NB4 (cell line): ENCODE results near the gene PCSK1.

Source experiments
- DNase-seq: peaks from one replicate; pipeline ENCODE4 v3.0.0; 2010; ENCODE audit warnings: low read depth
- H3K4me3 ChIP-seq: one replicate; pipeline ENCODE4 v1.5.1; 2011; ENCODE audit warnings: mild to moderate bottlenecking, low read depth, low read length, moderate library complexity
- CTCF ChIP-seq: IDR thresholded peaks from one replicate; pipeline ENCODE4 v1.5.1; 2012; ENCODE audit warnings: low read depth, low read length
- MAX ChIP-seq: IDR thresholded peaks from 2 replicates; pipeline ENCODE4 v1.6.1; 2011; ENCODE audit warnings: low read depth, low read length
- MYC ChIP-seq: IDR thresholded peaks from 2 replicates; pipeline ENCODE4 v1.6.1; 2011; ENCODE audit warnings: low read depth, low read length
- POLR2A ChIP-seq: IDR thresholded peaks from 2 replicates; pipeline ENCODE4 v1.6.1; 2011; ENCODE audit warnings: mild to moderate bottlenecking; ENCODE audit not compliant: insufficient read length; ENCODE audit errors: extremely low read depth

PCSK1 gene

GRCh38 chr5:96354237-96354636, 78.8 kb downstream of the PCSK1 start:
- H3K4me3 ChIP-seq = no peak overlapping the region
- TF ChIP-seq POLR2A (no peak), CTCF (no peak), MYC (no peak), MAX (no peak)

GRCh38 chr5:96353220-96353619, 79.8 kb downstream of the PCSK1 start:
- no peak for TF ChIP-seq POLR2A
- no peak for TF ChIP-seq MYC
- no peak for TF ChIP-seq MAX
- TF ChIP-seq CTCF = no peak
- H3K4me3 ChIP-seq = no peak overlapping the region
- DNase-seq = no peak

More at GRCh38 chr5:96354237-96354636, 78.8 kb downstream of the PCSK1 start:
- DNase-seq = no peak

- DNase-seq = no peak
- H3K4me3 ChIP-seq = no peak overlapping the region
- no peak for TF ChIP-seq MAX
Observed at GRCh38 chr5:96350678-96351077, 82.4 kb downstream of the PCSK1 start.

GRCh38 chr5:96348536-96348935, 84.5 kb downstream of the PCSK1 start:
- TF ChIP-seq MAX (no peak), MYC (no peak), POLR2A (no peak), CTCF (no peak)
- DNase-seq = no peak
- H3K4me3 ChIP-seq = no peak overlapping the region

GRCh38 chr5:96347502-96348292, 85.4 kb downstream of the PCSK1 start:
- TF ChIP-seq MYC (no peak), MAX (no peak), POLR2A (no peak), CTCF (no peak)
- no peak for DNase-seq
- no peak overlapping the region for H3K4me3 ChIP-seq

- H3K4me3 ChIP-seq = no peak overlapping the region
- TF ChIP-seq CTCF (peak; percentile 3), MYC (peak; percentile 60), MAX (peak; percentile 86), POLR2A (no peak)
- peak; percentile 65 for DNase-seq
Observed at GRCh38 chr5:96344678-96345577, 88.1 kb downstream of the PCSK1 start.
